Stimulated activated CD8-positive, alpha-beta memory T cell treated with anti-CD3 and anti-CD28 coated beads, Interleukin-4, amount 100 ng/mL, for 4 hours (primary cell): ENCODE measurements around the gene F2RL2.

ENCODE experiments used
- DNase-seq, 2 donors: peaks; one replicate each; pipeline ENCODE4 v3.0.0-alpha.2; 2020; ENCODE audit warnings: low read depth in 2 of 2, low spot score in 1 of 2

F2RL2 gene

DNA sequence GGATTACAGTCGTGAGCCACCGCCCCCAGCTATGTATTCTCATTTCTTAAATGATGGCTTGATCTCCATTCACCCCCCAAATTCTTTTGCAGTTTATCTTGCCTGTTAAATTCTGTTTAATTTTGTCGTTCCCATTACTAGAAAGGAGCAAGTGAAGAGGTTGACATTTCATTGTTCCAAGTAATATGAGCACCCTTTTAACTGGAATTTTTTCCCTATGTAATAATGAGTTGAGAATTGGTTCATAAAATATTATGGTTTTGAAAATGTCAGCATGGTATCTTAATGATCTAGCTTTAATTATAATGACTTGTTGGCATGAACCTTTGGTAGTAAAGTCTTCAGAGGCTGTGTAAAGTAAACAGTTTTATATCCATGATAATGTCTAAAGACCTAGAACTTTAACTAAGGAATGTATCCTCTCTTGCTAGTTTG is 37.4 kb downstream of the F2RL2 start:
- no peak for DNase-seq

- DNase-seq = no peak
Measured at GRCh38 chr5:76583163-76584047, 39.8 kb downstream of the F2RL2 start.

- no peak for DNase-seq
Measured at GRCh38 chr5:76582230-76583162, 40.7 kb downstream of the F2RL2 start.

DNA sequence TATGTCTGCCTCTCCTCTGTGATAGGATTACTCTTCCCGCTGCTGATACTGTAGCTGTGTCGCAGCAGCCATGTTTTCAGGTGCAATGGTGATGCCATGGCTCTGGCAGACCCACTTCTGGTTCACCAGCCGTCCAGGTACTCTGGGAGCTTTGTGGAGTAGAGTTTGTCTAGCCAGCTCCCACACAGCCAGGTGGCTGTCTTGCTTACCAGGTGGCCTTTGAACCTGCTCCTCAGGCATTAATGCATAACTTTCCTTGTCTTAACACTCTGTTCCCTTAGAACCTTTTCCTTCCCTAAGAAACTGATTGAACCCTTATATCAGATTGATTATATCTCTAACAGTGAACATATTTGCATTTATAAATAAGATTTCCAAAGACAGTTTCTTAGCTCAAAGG is 42.2 kb downstream of the F2RL2 start:
- DNase-seq = no peak

DNA sequence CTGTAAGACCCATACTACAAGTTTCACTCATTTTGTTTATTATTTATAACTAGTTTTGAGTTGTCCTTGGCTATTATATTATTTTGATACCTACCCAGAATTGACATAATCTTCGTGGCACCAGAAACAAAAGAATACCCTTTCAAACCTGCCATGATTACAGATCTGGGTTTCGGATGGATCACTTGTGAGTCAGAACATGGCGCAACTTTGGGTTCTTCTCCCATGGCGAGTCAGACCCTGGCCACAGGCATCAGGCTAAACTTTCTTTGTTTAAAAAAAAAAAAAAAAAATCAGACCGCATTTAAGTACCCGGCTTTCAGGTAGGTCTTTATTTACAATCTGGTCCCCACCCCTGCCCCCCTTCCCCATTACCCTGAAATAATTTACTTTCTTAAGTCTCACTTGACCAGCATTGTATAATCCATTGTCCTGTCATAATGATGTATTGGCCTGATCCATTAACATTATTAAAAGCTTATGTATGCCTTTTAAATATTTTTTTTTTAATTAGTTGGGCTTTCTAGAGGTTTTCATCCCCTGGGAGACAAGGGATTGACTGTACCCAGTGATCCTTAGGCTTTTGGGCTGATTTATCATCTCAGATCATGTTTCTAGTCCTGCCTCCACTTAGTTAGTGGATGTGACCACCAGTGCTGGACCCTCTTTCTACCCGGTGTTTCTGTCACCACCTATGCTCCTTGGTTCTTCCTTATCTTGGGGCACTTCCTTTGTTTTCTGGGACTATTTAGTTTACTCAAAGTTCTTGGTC is 43.9 kb downstream of the F2RL2 start:
- no peak for DNase-seq

GRCh38 chr5:76576996-76577395 is 46.2 kb downstream of the F2RL2 start:
- no peak for DNase-seq

GRCh38 chr5:76576450-76576849 is 46.8 kb downstream of the F2RL2 start:
- no peak for DNase-seq

- DNase-seq = no peak
Measured at GRCh38 chr5:76571559-76571958, 51.6 kb downstream of the F2RL2 start.

DNA sequence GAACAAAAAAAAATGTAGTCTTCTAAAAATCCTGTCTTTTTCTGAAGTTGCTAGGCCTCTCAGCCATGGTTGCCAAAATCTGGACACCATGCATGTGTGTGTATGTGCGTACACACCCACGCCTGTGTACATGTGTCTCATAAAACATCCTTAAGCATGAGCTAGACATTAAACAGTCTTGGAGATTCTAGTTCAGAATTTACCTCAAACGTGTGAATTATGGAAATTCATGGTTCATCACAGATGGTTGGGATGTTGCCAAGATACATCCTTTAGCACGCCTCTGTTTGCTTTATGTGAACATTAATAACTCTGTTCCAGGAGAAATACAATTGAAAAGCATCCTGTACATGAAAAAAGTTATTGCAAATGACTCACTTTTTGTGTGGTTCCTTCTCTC is 53.0 kb downstream of the F2RL2 start:
- DNase-seq = no peak
